Measurements from ENCODE around the gene ZNF410. TPM values are rescaled to one million over a fixed set of nuclear protein-coding genes. Genes with fewer than 3 reads are reported as not detected.

ZNF410 gene
- total and polyA plus RNA-seq, 2 donors (not counting 3 experiments of a cell fraction or from before 2014, with no cell fraction given): 21.8 to 45.0 TPM

DNA sequence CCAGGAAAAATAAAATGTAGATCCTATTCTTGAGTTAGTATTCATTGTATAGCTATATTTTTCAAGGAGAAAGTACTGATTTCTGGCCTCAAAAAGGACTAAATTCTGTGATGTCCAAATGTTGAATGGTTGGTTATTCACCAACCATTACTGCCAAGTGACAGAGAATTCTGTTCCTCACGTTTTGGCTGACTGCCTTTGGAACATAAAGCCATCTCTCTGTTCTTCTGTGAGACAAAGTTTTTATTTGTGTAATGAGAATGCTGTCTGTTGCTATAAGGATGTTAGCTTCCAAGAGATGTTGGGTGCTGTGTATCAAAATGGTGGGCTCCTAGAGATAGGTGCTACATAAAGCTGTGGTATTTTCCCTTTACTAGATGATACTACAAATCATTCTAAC, 9.3 kb downstream of the ZNF410 start:
- BruUV-seq (replicated peaks): no TSS peak
- Histone ChIP-seq H3K9me3 (replicated peaks; ENCODE audit: control insufficient read depth, insufficient read depth, low read length) (no peaks in the 10 kb centered on the region), H3K79me2 (ENCODE audit: control insufficient read depth, insufficient read depth, low read length) (peaks cover 17% of the 10 kb centered on the region), H2AFZ (ENCODE audit: low read depth, low read length) (no peak overlapping the region), H3K4me3 (replicated peaks in 1 of 3; ENCODE audit: insufficient read depth in 1 of 3, low read depth in 1 of 3, low read length in 3 of 3) (no peak overlapping the region), H3K9ac (replicated peaks; ENCODE audit: extremely low read depth, insufficient read depth, low read length) (no peak overlapping the region), H3K36me3 (ENCODE audit: control insufficient read depth in 2 of 2, extremely low read depth in 1 of 2, insufficient read depth in 2 of 2, low read length in 2 of 2) (peaks cover 9 to 24% of the 10 kb centered on the region in 2 experiments), H3K4me1 (ENCODE audit: control insufficient read depth, extremely low read depth, insufficient read depth, low read length) (peaks cover 12% of the 10 kb centered on the region), H3K27me3 (ENCODE audit: control insufficient read depth in 2 of 2, insufficient read depth in 2 of 2, low read length in 2 of 2) (no peaks in the 10 kb centered on the region), H3K9me1 (replicated peaks; ENCODE audit: control insufficient read depth, extremely low read depth, insufficient read depth, low read length) (no peaks in the 10 kb centered on the region), H4K20me1 (replicated peaks; ENCODE audit: control insufficient read depth, extremely low read depth, insufficient read depth, low read length) (no peaks in the 10 kb centered on the region), H3K27ac (ENCODE audit: insufficient read depth, low read depth, low read length) (no peak overlapping the region), H3K4me2 (ENCODE audit: insufficient read depth, low read length) (no peak overlapping the region)
- TF ChIP-seq JUN (IDR thresholded peaks at IDR 0.05; ENCODE audit: borderline replicate concordance, insufficient read depth, insufficient read length, low read depth) (no peak), GATA2 (IDR thresholded peaks at IDR 0.05; ENCODE audit: insufficient read depth, insufficient read length, low read depth, low read length) (no peak), FOS (IDR thresholded peaks at IDR 0.05; ENCODE audit: borderline replicate concordance, insufficient read depth, low read length) (no peak), EZH2 (IDR thresholded peaks at IDR 0.05; ENCODE audit: borderline replicate concordance, low read depth, low read length, severe bottlenecking) (no peak), POLR2A (IDR thresholded peaks at IDR 0.05; ENCODE audit: low read depth, low read length) (no peak), MYC (IDR thresholded peaks at IDR 0.05; ENCODE audit: low read depth, low read length) (no peak), POLR2AphosphoS5 (IDR thresholded peaks at IDR 0.05; ENCODE audit: insufficient read depth, low read depth, low read length) (no peak)
- TF ChIP-seq, protein P1, sequence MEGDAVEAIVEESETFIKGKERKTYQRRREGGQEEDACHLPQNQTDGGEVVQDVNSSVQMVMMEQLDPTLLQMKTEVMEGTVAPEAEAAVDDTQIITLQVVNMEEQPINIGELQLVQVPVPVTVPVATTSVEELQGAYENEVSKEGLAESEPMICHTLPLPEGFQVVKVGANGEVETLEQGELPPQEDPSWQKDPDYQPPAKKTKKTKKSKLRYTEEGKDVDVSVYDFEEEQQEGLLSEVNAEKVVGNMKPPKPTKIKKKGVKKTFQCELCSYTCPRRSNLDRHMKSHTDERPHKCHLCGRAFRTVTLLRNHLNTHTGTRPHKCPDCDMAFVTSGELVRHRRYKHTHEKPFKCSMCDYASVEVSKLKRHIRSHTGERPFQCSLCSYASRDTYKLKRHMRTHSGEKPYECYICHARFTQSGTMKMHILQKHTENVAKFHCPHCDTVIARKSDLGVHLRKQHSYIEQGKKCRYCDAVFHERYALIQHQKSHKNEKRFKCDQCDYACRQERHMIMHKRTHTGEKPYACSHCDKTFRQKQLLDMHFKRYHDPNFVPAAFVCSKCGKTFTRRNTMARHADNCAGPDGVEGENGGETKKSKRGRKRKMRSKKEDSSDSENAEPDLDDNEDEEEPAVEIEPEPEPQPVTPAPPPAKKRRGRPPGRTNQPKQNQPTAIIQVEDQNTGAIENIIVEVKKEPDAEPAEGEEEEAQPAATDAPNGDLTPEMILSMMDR (IDR thresholded peaks at IDR 0.05; ENCODE audit: extremely low read depth in 1 of 2, insufficient read depth in 1 of 2, low read depth in 1 of 2, low read length in 2 of 2): no peak
- TF ChIP-seq, protein P2, sequence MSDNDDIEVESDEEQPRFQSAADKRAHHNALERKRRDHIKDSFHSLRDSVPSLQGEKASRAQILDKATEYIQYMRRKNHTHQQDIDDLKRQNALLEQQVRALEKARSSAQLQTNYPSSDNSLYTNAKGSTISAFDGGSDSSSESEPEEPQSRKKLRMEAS (IDR thresholded peaks at IDR 0.05; ENCODE audit: insufficient read depth, insufficient read length): no peak
- dilution Hi-C loops (cut with MboI; ENCODE audit: extremely low pct_ligation_motif_present, low sequenced_read_pairs): no loop called here
- DNase-seq (ENCODE audit: low read depth, low spot score) (no peak), FAIRE-seq (no peak)
- intact Hi-C loops (cut with micrococcal nuclease): no loop called here
- ChIA-PET POLR2A (no interaction called here), CTCF (no interaction called here)

All from endothelial cell of umbilical vein (primary cell).